ENCODE measurements around the gene FNDC3B. TPM values are rescaled to one million over a fixed set of nuclear protein-coding genes. Genes with fewer than 3 reads are reported as not detected.

Gene FNDC3B
- total RNA-seq, 1 experiment from 2014 or later, result 173 TPM

DNA sequence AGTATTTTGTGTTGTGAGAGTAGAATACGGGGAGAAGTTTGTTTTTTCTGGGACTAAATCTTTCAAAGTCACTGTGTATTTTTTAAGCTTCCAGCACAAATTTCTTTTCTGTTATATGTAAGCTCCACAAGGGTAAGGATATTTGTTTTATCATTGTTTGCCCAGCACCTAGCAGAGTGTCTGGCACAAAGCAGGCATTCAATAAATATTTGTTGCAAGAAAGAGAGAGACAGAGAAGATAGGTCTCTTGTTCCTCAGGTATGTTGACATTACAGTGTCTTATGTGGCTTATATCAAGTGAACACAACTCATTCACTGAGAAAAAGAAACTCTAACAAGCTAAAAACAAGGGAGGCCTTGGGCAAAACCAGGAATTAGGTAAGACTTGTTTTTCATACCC is 26.6 kb upstream of the FNDC3B start:
- Histone ChIP-seq H3K4me1 (ENCODE audit: control insufficient read depth, insufficient read depth, low read length) (no peaks in the 10 kb centered on the region), H3K27ac (ENCODE audit: low read length) (no peak overlapping the region), H3K9me3 (ENCODE audit: control insufficient read depth, insufficient read depth, low read depth, low read length) (no peaks in the 10 kb centered on the region), H3K27me3 (ENCODE audit: control insufficient read depth, insufficient read depth, low read length) (no peaks in the 10 kb centered on the region), H3K4me3 (ENCODE audit: low read depth in 2 of 2, low read length in 2 of 2) (no peak overlapping the region), H3K36me3 (ENCODE audit: control insufficient read depth, insufficient read depth, low read length) (no peaks in the 10 kb centered on the region)
- intact Hi-C loops (cut with micrococcal nuclease; ENCODE audit: unreplicated experiment) (no loop called here), in situ Hi-C loops (cut with HindIII; ENCODE audit: low pct_unique_long_range_greater_than_20kb, low sequenced_read_pairs) (no loop called here)
- DNase-seq (ENCODE audit: low read depth, low spot score), result no peak
- ChIA-PET CTCF (no interaction called here), POLR2A (interaction anchor here (0.8 kb wide), 1 partner anchor 424 kb away, joined by 10 read pairs; no protein-coding TSS in a partner anchor)
- BruUV-seq (replicated peaks), result no TSS peak
- ATAC-seq, result no peak; the same call in 1 of the 2 replicates
- TF ChIP-seq POLR2AphosphoS5 (IDR thresholded peaks at IDR 0.05; ENCODE audit: low read depth, low read length) (no peak), SIN3A (IDR thresholded peaks at IDR 0.05; ENCODE audit: borderline replicate concordance, insufficient read depth, low read depth, low read length) (no peak), TCF7L2 (IDR thresholded peaks at IDR 0.05; ENCODE audit: low read depth, low read length) (no peak)
- TF ChIP-seq, protein P1, sequence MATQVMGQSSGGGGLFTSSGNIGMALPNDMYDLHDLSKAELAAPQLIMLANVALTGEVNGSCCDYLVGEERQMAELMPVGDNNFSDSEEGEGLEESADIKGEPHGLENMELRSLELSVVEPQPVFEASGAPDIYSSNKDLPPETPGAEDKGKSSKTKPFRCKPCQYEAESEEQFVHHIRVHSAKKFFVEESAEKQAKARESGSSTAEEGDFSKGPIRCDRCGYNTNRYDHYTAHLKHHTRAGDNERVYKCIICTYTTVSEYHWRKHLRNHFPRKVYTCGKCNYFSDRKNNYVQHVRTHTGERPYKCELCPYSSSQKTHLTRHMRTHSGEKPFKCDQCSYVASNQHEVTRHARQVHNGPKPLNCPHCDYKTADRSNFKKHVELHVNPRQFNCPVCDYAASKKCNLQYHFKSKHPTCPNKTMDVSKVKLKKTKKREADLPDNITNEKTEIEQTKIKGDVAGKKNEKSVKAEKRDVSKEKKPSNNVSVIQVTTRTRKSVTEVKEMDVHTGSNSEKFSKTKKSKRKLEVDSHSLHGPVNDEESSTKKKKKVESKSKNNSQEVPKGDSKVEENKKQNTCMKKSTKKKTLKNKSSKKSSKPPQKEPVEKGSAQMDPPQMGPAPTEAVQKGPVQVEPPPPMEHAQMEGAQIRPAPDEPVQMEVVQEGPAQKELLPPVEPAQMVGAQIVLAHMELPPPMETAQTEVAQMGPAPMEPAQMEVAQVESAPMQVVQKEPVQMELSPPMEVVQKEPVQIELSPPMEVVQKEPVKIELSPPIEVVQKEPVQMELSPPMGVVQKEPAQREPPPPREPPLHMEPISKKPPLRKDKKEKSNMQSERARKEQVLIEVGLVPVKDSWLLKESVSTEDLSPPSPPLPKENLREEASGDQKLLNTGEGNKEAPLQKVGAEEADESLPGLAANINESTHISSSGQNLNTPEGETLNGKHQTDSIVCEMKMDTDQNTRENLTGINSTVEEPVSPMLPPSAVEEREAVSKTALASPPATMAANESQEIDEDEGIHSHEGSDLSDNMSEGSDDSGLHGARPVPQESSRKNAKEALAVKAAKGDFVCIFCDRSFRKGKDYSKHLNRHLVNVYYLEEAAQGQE (IDR thresholded peaks at IDR 0.05; ENCODE audit: insufficient read depth in 1 of 2, low read depth in 2 of 2, low read length in 1 of 2), result no peak
- TF ChIP-seq, protein P2, sequence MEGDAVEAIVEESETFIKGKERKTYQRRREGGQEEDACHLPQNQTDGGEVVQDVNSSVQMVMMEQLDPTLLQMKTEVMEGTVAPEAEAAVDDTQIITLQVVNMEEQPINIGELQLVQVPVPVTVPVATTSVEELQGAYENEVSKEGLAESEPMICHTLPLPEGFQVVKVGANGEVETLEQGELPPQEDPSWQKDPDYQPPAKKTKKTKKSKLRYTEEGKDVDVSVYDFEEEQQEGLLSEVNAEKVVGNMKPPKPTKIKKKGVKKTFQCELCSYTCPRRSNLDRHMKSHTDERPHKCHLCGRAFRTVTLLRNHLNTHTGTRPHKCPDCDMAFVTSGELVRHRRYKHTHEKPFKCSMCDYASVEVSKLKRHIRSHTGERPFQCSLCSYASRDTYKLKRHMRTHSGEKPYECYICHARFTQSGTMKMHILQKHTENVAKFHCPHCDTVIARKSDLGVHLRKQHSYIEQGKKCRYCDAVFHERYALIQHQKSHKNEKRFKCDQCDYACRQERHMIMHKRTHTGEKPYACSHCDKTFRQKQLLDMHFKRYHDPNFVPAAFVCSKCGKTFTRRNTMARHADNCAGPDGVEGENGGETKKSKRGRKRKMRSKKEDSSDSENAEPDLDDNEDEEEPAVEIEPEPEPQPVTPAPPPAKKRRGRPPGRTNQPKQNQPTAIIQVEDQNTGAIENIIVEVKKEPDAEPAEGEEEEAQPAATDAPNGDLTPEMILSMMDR (IDR thresholded peaks at IDR 0.05), result no peak

DNA sequence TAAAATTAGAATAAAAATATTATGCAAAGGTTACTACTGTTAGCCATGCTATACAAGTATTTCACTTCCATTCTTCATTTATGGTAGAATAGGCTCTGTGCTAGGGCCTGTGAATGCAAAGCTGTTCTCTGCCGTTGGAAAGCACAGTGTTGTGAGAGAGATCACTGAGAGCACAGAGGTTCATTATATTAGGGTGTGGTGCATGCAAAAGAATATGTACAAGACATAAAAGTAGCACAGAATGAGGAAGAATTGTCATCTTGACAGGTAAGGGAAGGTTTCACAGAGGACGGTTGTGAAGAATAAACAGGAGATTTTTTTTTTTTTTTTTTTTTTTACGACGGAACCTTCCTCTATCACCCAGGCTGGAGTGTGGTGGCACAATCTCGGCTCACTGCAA is 25.2 kb upstream of the FNDC3B start:
- no peak overlapping the region for H3K27ac ChIP-seq (ENCODE audit: low read length)
- in situ Hi-C loops (cut with HindIII; ENCODE audit: low pct_unique_long_range_greater_than_20kb, low sequenced_read_pairs), result no loop called here
- H3K4me3 ChIP-seq (ENCODE audit: low read depth in 2 of 2, low read length in 2 of 2), result no peak overlapping the region
- ATAC-seq (no peak), DNase-seq (ENCODE audit: low read depth, low spot score) (no peak)
- no peaks in the 10 kb centered on the region for H3K9me3 ChIP-seq (ENCODE audit: control insufficient read depth, insufficient read depth, low read depth, low read length)
- H3K27me3 ChIP-seq (ENCODE audit: control insufficient read depth, insufficient read depth, low read length), result no peaks in the 10 kb centered on the region
- no peak for TF ChIP-seq SIN3A (IDR thresholded peaks at IDR 0.05; ENCODE audit: borderline replicate concordance, insufficient read depth, low read depth, low read length)
- TF ChIP-seq POLR2AphosphoS5 (IDR thresholded peaks at IDR 0.05; ENCODE audit: low read depth, low read length), result no peak
- TF ChIP-seq, protein P1 (IDR thresholded peaks at IDR 0.05; ENCODE audit: insufficient read depth in 1 of 2, low read depth in 2 of 2, low read length in 1 of 2), result no peak
- TF ChIP-seq, protein P2 (IDR thresholded peaks at IDR 0.05), result no peak
- no peak for TF ChIP-seq TCF7L2 (IDR thresholded peaks at IDR 0.05; ENCODE audit: low read depth, low read length)
- intact Hi-C loops (cut with micrococcal nuclease; ENCODE audit: unreplicated experiment), result no loop called here
- H3K4me1 ChIP-seq (ENCODE audit: control insufficient read depth, insufficient read depth, low read length), result no peaks in the 10 kb centered on the region
- no TSS peak for BruUV-seq (replicated peaks)
- CTCF ChIA-PET, result no interaction called here
- POLR2A ChIA-PET, result no interaction called here
- H3K36me3 ChIP-seq (ENCODE audit: control insufficient read depth, insufficient read depth, low read length), result no peaks in the 10 kb centered on the region
